PFSK-1 (cell line): ENCODE results near the gene STK11.

Experiments used
- FOXP2 ChIP-seq: optimal IDR thresholded peaks from 2 replicates; pipeline ENCODE3; 2011; ENCODE audit warnings: borderline replicate concordance, control low read depth, inconsistent platforms; ENCODE audit not compliant: insufficient read depth; ENCODE audit errors: extremely low read length, extremely low read depth
- POLR2AphosphoS5 ChIP-seq: IDR thresholded peaks from 2 replicates; pipeline ENCODE4 v1.6.1; 2012; ENCODE audit warnings: low read depth, mild to moderate bottlenecking, control low read depth, low read length, moderate library complexity
- REST ChIP-seq, 2 experiments: IDR thresholded peaks; 2 replicates each; pipeline versions ENCODE4 v1.6.1 to v1.8.0; 2011 to 2012; ENCODE audit warnings: low read depth in 2 of 2, low read length in 2 of 2, control low read depth in 1 of 2, inconsistent platforms in 1 of 2, mild to moderate bottlenecking in 1 of 2, moderate library complexity in 1 of 2; ENCODE audit not compliant: insufficient read depth in 1 of 2
- SIN3A ChIP-seq: IDR thresholded peaks from 2 replicates; pipeline ENCODE4 v1.6.1; 2012; ENCODE audit warnings: mild to moderate bottlenecking, low read length, moderate library complexity, borderline replicate concordance; ENCODE audit not compliant: insufficient read depth
- TAF1 ChIP-seq: IDR thresholded peaks from 2 replicates; pipeline ENCODE4 v1.6.1; 2012; ENCODE audit warnings: low read length, control low read depth, borderline replicate concordance; ENCODE audit not compliant: insufficient read depth

STK11 gene

GRCh38 chr19:1265615-1266128 is 60.1 kb downstream of the STK11 start:
- peak; percentile 9 for TF ChIP-seq POLR2AphosphoS5
- no peak for TF ChIP-seq TAF1

GRCh38 chr19:1266129-1266915 is 60.7 kb downstream of the STK11 start:
- TF ChIP-seq REST (IDR thresholded peaks at IDR 0.05; ENCODE audit: insufficient read depth in 1 of 2, low read depth in 2 of 2, low read length in 2 of 2) (no peak), TAF1 (no peak), SIN3A (peak; percentile 87; the same call in 1 of the 2 replicates), FOXP2 (no peak), POLR2AphosphoS5 (no peak; the same call in 1 of the 2 replicates)

GRCh38 chr19:1266916-1267476 is 61.4 kb downstream of the STK11 start:
- TF ChIP-seq FOXP2 (no peak), SIN3A (peak; percentile 65; the same call in 1 of the 2 replicates)

- TF ChIP-seq POLR2AphosphoS5 (no peak), FOXP2 (no peak), SIN3A (no peak), REST (IDR thresholded peaks at IDR 0.05; ENCODE audit: insufficient read depth in 1 of 2, low read depth in 2 of 2, low read length in 2 of 2) (no peak)
Measured at GRCh38 chr19:1267477-1268225, 62.1 kb downstream of the STK11 start.

- TF ChIP-seq SIN3A, result no peak
- no peak for TF ChIP-seq FOXP2
- TF ChIP-seq POLR2AphosphoS5, result no peak
- no peak for TF ChIP-seq REST (IDR thresholded peaks at IDR 0.05; ENCODE audit: insufficient read depth in 1 of 2, low read depth in 2 of 2, low read length in 2 of 2)
- no peak for TF ChIP-seq TAF1
Measured at GRCh38 chr19:1268226-1269064, 62.9 kb downstream of the STK11 start.
